ENCODE data around the gene HPS4. TPM values are rescaled to one million over a fixed set of nuclear protein-coding genes. Genes with fewer than 3 reads are reported as not detected.

The HPS4 gene
- total and polyA plus RNA-seq, 4 donors = 5.4 to 26.2 (median 12.6) TPM

GRCh38 chr22:26529345-26529744 lies 45.8 kb upstream of the HPS4 start:
- DNase-seq (ENCODE audit: low spot score) = peak; percentile 51
- WGBS = 36% methylated on average over 2 of the region's 2 CpGs
- Histone ChIP-seq H3K27me3 (ENCODE audit: control insufficient read depth in 4 of 4, insufficient read depth in 4 of 4, low read length in 3 of 4) (no peaks in the 10 kb centered on the region), H3K36me3 (ENCODE audit: control insufficient read depth in 4 of 4, insufficient read depth in 3 of 4, low read depth in 1 of 4, low read length in 3 of 4) (peaks cover 0 to 17% (median 8%) of the 10 kb centered on the region in 4 donors), H3K9ac (ENCODE audit: low read depth in 1 of 2, low read length in 2 of 2) (peak overlapping the region; percentile 41 to 76), H3K9me3 (ENCODE audit: control insufficient read depth in 4 of 4, low read length in 3 of 4) (no peaks in the 10 kb centered on the region), H3K4me1 (ENCODE audit: control insufficient read depth in 4 of 4, insufficient read depth in 4 of 4, low read length in 3 of 4) (peaks cover 5 to 28% (median 9%) of the 10 kb centered on the region in 4 donors), H3K27ac (ENCODE audit: low read depth in 1 of 2, low read length in 2 of 2) (peak overlapping the region; percentile 91 to 93), H3K4me3 (ENCODE audit: low read depth in 1 of 3, low read length in 3 of 3) (no peak overlapping the region)
- TF ChIP-seq MAX (IDR thresholded peaks at IDR 0.05) (peak; percentile 94), REST (IDR thresholded peaks at IDR 0.05) (peak; percentile 84), RXRA (IDR thresholded peaks at IDR 0.05) (peak; percentile 96 to 99), NR2F2 (IDR thresholded peaks at IDR 0.05) (peak; percentile 83), JUND (IDR thresholded peaks at IDR 0.05) (peak; percentile 78 to 92), ZBTB33 (IDR thresholded peaks at IDR 0.05) (peak; percentile 95), SP1 (IDR thresholded peaks at IDR 0.05) (peak; percentile 93), HNF4A (conservative IDR thresholded peaks at IDR 0.05) (peak; percentile 80 to 85), FOXA2 (IDR thresholded peaks at IDR 0.05) (peak; percentile 92), TAF1 (conservative IDR thresholded peaks at IDR 0.05) (peak; percentile 45), FOXA1 (IDR thresholded peaks at IDR 0.05) (peak; percentile 87), ATF3 (IDR thresholded peaks at IDR 0.05) (peak; percentile 97), YY1 (IDR thresholded peaks at IDR 0.05) (peak; percentile 82), CTCF (IDR thresholded peaks at IDR 0.05; ENCODE audit: low read depth, low read length, missing input control) (no peak), EGR1 (IDR thresholded peaks at IDR 0.05; ENCODE audit: low read depth in 2 of 2) (peak; percentile 50 to 85), HNF4G (IDR thresholded peaks at IDR 0.05) (peak; percentile 63), GABPA (IDR thresholded peaks at IDR 0.05 in 1 of 2, conservative IDR thresholded peaks at IDR 0.05 in 1 of 2) (peak; percentile 28 to 65), RAD21 (IDR thresholded peaks at IDR 0.05) (peak; percentile 57 to 63)
